ENCODE results near the gene CD207.

Gene CD207

DNA sequence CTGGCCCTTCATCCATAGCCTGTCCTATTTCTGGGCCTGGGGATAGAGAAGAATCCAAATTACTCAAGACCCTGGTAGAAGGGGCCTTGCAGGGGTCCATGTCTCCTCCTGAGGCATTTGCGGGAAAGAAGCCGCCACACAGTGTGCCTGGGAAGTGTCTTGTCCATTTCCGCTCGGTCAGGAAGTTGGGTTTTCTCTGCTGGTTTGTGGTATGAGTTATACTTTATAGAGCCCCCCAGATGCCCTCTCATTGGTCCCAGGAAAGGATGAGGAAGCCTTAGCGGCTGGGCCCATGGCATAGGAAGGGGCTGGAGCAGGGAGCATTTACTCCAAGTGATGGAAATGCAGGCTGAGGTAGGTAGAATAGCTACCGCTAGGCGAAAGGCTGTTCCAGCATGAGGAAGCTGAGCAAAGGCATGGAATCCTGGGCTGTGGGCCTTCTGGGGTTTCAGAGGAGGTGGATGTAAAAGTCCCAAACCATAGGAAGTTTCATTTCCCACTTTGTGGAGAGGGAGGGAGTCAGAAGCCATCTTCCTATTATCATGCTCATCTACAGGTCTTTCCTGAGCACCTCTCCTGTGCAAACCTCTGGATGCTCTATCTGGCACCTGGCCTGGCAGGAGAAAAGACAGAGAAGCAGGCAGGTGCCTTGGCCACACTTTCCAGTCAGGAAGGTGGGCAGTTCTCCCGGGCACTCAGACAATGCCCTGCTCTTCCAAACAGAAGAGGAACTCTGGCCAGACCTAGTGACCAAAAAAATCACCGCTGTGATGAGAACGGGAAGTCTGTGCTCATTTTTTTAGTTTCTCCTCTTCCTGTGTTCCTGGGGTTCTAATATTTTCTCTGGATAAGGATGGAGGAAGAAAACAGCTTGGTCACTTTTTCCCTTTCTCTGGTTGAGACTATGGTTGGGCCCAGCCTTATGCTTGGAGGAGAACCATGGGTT lies 2.6 kb upstream of the CD207 start:
- no peak overlapping the region for H3K27ac Mint-ChIP-seq
- H3K36me3 Mint-ChIP-seq, result no peaks in the 10 kb centered on the region
- ATAC-seq (ENCODE audit: low read depth) (no peak), DNase-seq (ENCODE audit: low spot score in 2 of 2) (no peak)
- H3K9me3 Mint-ChIP-seq, result peaks cover 2% of the 10 kb centered on the region
- H3K27me3 Mint-ChIP-seq, result peaks cover 6% of the 10 kb centered on the region
- no peaks in the 10 kb centered on the region for H3K4me1 Mint-ChIP-seq
- H3K4me3 Mint-ChIP-seq, result no peak overlapping the region

GRCh38 chr2:70834881-70835280 lies 735 bp downstream of the CD207 start:
- Mint-ChIP-seq H3K27me3 (peaks cover 7% of the 10 kb centered on the region), H3K4me3 (no peak overlapping the region), H3K27ac (no peak overlapping the region)

DNA sequence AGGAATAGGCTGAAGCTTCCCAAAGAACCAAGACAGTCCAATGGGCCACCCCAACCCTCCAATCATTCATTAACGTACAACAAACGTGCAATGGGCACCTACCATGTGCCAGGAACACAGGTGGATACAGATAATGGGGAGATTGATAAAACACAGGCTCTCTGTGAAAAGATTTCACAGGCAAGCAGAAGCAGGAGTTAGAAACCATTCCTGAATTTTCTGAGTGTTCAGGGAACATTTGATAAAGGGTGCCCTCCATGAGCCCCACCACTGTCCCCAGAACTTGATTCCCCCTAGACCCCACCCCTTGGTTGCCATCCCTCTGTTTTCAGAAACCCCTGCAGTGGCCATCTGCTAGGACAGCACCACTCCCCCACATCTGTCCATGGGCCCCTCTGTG lies 1.5 kb downstream of the CD207 start:
- no peak overlapping the region for H3K27ac Mint-ChIP-seq
- H3K9me3 Mint-ChIP-seq, result no peaks in the 10 kb centered on the region
- H3K4me1 Mint-ChIP-seq, result no peaks in the 10 kb centered on the region
- H3K36me3 Mint-ChIP-seq, result no peaks in the 10 kb centered on the region
- H3K27me3 Mint-ChIP-seq, result peaks cover 5% of the 10 kb centered on the region
- ATAC-seq (ENCODE audit: low read depth) (no peak), DNase-seq (ENCODE audit: low spot score in 2 of 2) (no peak)
- H3K4me3 Mint-ChIP-seq, result no peak overlapping the region

More at GRCh38 chr2:70834881-70835280, 735 bp downstream of the CD207 start:
- Mint-ChIP-seq H3K4me1 (no peaks in the 10 kb centered on the region), H3K36me3 (no peaks in the 10 kb centered on the region), H3K9me3 (no peaks in the 10 kb centered on the region)
- DNase-seq (ENCODE audit: low spot score in 2 of 2) (no peak), ATAC-seq (ENCODE audit: low read depth) (no peak)

DNA sequence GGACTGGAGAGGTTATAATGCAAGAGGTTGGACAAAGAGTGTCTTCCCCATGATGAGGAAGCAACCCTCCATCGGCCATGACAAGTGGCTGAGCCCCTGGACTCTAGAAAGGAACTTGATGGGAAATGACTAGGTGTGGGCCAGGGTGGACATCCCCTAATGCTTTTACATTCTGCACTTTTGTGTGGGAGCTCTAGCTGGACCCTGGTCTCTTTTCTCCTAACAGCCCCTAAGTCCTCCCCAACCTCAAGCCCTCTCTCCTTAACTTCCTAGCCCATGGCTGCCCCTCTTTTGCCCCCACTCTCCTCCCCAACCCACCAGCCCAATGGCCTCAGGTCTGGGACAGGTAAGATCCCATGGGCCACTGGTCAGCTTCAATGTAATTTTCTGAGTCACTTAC lies 2.4 kb downstream of the CD207 start:
- H3K27me3 Mint-ChIP-seq, result peaks cover 6% of the 10 kb centered on the region
- ATAC-seq (ENCODE audit: low read depth), result no peak
- no peaks in the 10 kb centered on the region for H3K4me1 Mint-ChIP-seq
- no peaks in the 10 kb centered on the region for H3K36me3 Mint-ChIP-seq
- no peak overlapping the region for H3K27ac Mint-ChIP-seq
- H3K4me3 Mint-ChIP-seq, result no peak overlapping the region
- no peak for DNase-seq (ENCODE audit: low spot score in 2 of 2)
- H3K9me3 Mint-ChIP-seq, result no peaks in the 10 kb centered on the region

DNA sequence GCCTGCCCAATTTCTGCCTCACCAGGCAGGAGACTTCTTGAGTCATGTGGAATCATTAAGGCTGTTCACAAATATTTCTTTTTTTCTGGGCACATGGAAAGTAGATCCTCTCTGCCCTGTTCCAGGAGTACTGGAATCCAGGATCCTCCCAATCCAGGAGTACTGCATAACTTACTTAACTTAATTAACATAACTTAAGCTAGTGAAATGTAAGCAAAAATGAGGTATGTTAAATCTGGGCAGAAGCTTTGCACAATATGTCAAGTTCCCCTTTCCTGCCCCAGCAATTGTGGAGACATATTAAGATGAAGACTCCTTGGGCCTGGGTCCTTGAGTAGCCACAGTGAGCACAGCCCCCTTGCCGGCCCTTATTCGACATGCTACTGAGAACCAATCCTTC lies 3.2 kb downstream of the CD207 start:
- Mint-ChIP-seq H3K9me3 (no peaks in the 10 kb centered on the region), H3K4me3 (no peak overlapping the region), H3K27ac (no peak overlapping the region), H3K36me3 (no peaks in the 10 kb centered on the region), H3K27me3 (peaks cover 7% of the 10 kb centered on the region), H3K4me1 (no peaks in the 10 kb centered on the region)
- no peak for DNase-seq (ENCODE audit: low spot score in 2 of 2)
- no peak for ATAC-seq (ENCODE audit: low read depth)

- H3K27me3 Mint-ChIP-seq, result peaks cover 11% of the 10 kb centered on the region
- H3K9me3 Mint-ChIP-seq, result no peaks in the 10 kb centered on the region
- DNase-seq (ENCODE audit: low spot score in 2 of 2), result no peak
- ATAC-seq (ENCODE audit: low read depth), result no peak
- no peak overlapping the region for H3K27ac Mint-ChIP-seq
- H3K4me3 Mint-ChIP-seq, result no peak overlapping the region
- no peaks in the 10 kb centered on the region for H3K4me1 Mint-ChIP-seq
- H3K36me3 Mint-ChIP-seq, result no peaks in the 10 kb centered on the region
These were observed 3.8 kb downstream of the CD207 start for GRCh38 chr2:70831861-70832260.

- peaks cover 13% of the 10 kb centered on the region for H3K27me3 Mint-ChIP-seq
- no peaks in the 10 kb centered on the region for H3K4me1 Mint-ChIP-seq
- DNase-seq (ENCODE audit: low spot score in 2 of 2), result no peak
- H3K4me3 Mint-ChIP-seq, result no peak overlapping the region
- no peak overlapping the region for H3K27ac Mint-ChIP-seq
- no peaks in the 10 kb centered on the region for H3K36me3 Mint-ChIP-seq
- ATAC-seq (ENCODE audit: low read depth), result no peak
- H3K9me3 Mint-ChIP-seq, result no peaks in the 10 kb centered on the region
These were observed 5.2 kb downstream of the CD207 start for GRCh38 chr2:70830366-70830765.

DNA sequence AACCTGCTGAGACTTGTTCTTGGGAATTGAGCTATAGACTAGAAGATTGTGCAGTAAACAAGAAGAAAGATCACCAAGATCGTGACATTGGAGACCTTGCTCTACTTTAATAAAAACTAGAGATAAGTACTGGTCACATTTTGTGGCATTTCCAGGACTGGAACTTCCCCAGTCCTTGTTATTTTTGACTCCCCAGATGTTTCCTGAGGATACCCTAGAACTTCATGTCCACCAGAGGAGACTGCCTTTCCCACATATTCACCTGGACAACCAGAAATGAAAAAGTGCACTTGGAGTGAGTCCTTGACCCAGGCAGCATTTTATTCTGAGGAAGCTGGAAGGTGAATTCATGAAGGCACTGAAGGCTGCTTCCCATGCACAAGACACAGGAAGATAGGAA lies 5.7 kb downstream of the CD207 start:
- Mint-ChIP-seq H3K9me3 (no peaks in the 10 kb centered on the region), H3K4me1 (no peaks in the 10 kb centered on the region), H3K27ac (no peak overlapping the region), H3K27me3 (peaks cover 13% of the 10 kb centered on the region), H3K36me3 (no peaks in the 10 kb centered on the region), H3K4me3 (no peak overlapping the region)
- no peak for ATAC-seq (ENCODE audit: low read depth)
- no peak for DNase-seq (ENCODE audit: low spot score in 2 of 2)

DNA sequence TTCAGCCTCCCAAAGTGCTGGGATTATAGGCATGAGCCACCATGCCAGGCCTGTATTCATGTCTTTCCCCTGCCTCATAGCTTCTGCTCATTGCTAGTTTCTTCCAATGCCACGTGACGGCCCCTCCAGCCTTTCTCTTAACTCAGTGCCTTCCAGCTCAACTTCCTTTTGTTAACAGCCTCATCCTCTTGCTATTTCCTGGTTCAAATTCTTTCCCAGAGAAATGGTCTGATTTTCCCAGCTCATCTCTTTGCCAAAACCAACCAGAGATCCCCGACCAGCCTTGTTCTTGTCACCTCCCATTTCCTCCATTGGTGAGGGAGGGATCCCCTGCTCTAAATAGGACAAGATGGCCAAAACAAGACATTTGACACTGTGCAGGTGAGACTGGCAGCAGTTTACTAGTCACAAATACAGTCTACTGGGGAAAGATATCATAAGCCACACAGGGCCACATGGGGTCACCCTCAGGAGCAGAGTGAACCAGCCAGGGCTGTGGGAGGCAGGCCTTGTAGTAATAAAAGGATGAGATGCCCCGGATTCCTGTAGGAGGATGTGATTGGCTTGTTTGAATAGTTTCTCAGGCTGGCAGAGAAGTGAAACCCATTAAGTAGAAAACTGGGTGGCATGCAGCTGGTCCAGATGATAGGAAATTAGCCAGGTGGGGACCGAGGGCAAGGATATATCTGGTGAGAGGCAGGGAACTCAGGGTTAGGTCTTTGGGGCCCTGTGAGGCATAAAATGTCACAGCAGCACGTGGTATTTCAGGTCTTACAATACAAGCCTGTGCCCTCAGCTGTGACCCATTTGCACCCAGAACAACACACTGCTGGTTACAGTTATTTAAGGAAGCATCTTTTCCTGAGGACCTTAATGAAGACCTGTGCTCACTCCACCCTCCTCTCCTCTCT lies 6.4 kb downstream of the CD207 start:
- Mint-ChIP-seq H3K4me3 (no peak overlapping the region), H3K36me3 (no peaks in the 10 kb centered on the region), H3K27me3 (peaks cover 13% of the 10 kb centered on the region), H3K9me3 (no peaks in the 10 kb centered on the region), H3K27ac (no peak overlapping the region), H3K4me1 (no peaks in the 10 kb centered on the region)
- DNase-seq (ENCODE audit: low spot score in 2 of 2) (no peak), ATAC-seq (ENCODE audit: low read depth) (no peak)

- Mint-ChIP-seq H3K27me3 (peaks cover 13% of the 10 kb centered on the region), H3K27ac (no peak overlapping the region), H3K36me3 (no peaks in the 10 kb centered on the region), H3K4me1 (no peaks in the 10 kb centered on the region), H3K9me3 (no peaks in the 10 kb centered on the region), H3K4me3 (no peak overlapping the region)
- ATAC-seq (ENCODE audit: low read depth), result no peak
- no peak for DNase-seq (ENCODE audit: low spot score in 2 of 2)
These were observed 7.5 kb downstream of the CD207 start for GRCh38 chr2:70828115-70828514.

- ATAC-seq (ENCODE audit: low read depth) (no peak), DNase-seq (ENCODE audit: low spot score in 2 of 2) (no peak)
- peaks cover 12% of the 10 kb centered on the region for H3K27me3 Mint-ChIP-seq
- no peak overlapping the region for H3K4me3 Mint-ChIP-seq
- no peaks in the 10 kb centered on the region for H3K36me3 Mint-ChIP-seq
- H3K9me3 Mint-ChIP-seq, result no peaks in the 10 kb centered on the region
- H3K27ac Mint-ChIP-seq, result no peak overlapping the region
- H3K4me1 Mint-ChIP-seq, result no peaks in the 10 kb centered on the region
These were observed 8.2 kb downstream of the CD207 start for GRCh38 chr2:70827388-70827787.

DNA sequence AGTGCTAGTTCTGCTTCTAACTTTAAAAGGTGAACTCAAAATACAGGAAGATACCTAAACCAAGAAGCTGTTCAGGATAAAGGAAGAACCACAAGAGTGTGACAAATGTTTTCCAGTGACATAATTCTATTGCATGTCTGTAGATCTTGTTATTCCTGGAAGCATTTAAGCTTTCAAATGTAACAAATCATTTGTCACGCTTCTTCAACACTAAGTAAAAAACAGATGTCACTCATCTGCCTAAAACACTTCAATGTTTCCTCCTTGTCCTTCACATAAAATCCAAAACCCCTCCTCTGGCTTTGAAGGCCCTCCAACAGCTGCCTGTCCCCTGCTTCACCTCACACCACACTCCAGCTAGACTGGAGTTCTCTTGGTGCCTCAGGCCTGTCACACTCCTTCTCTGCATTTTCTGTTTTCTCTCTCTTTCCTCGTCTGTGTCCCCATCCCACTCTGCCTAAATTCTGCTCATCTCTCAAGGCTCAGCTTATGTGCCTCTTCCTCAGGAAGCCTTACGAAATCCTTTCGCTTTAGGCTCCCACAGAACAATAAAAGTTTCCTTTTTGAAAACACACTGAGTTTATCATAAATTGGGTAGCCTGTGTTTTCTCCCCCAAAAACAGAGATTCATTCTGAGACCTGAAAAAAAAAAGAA lies 8.8 kb downstream of the CD207 start:
- ATAC-seq (ENCODE audit: low read depth) (no peak), DNase-seq (ENCODE audit: low spot score in 2 of 2) (no peak)
- Mint-ChIP-seq H3K9me3 (no peaks in the 10 kb centered on the region), H3K4me3 (no peak overlapping the region), H3K4me1 (no peaks in the 10 kb centered on the region), H3K36me3 (no peaks in the 10 kb centered on the region), H3K27ac (no peak overlapping the region), H3K27me3 (peaks cover 12% of the 10 kb centered on the region)

DNA sequence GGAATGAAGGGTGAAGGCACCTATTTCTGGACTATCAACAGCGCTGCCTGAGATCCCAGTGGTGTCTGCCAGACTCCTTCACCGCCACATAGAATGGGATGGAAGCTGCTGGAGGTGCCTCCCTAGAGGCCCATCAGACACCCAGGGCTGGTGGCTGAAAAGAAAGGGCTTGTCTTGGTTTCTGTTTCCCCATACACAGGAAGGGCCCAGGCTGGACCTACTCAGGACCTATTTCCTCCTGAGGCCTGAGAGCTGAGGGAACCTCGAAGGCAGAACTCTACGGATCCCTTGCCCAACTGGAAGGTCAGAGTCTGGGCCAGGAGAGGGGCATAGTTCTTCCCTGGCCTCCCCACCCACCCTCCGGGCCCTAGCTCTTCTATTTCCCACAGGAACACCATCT lies 12.4 kb downstream of the CD207 start:
- H3K36me3 Mint-ChIP-seq, result no peaks in the 10 kb centered on the region
- ATAC-seq (ENCODE audit: low read depth), result no peak
- no peak overlapping the region for H3K4me3 Mint-ChIP-seq
- H3K4me1 Mint-ChIP-seq, result no peaks in the 10 kb centered on the region
- H3K9me3 Mint-ChIP-seq, result no peaks in the 10 kb centered on the region
- peaks cover 13% of the 10 kb centered on the region for H3K27me3 Mint-ChIP-seq
- DNase-seq (ENCODE audit: low spot score in 2 of 2), result no peak
- H3K27ac Mint-ChIP-seq, result no peak overlapping the region

DNA sequence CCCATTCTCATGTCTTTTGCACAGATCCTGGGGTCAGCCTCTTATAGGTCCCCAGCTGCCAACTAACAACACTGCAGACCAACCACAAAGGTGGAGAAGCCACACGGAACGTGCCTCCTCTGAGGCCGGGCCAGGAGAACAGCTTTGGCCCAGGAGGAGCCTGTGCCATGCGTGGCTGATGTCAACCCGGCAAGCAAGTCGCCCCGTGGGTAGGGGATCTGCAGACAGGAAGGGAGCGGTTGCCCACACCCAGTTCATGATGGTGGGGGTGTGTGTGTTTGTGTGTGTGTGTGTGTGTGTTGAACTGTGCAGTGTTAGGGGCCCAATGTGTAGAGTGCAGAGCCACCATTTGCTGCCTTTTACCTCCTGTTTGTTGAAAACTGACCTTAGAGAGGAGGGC lies 12.8 kb downstream of the CD207 start:
- Mint-ChIP-seq H3K4me3 (no peak overlapping the region), H3K4me1 (no peaks in the 10 kb centered on the region), H3K36me3 (no peaks in the 10 kb centered on the region), H3K27ac (no peak overlapping the region), H3K9me3 (no peaks in the 10 kb centered on the region), H3K27me3 (peaks cover 16% of the 10 kb centered on the region)
- ATAC-seq (ENCODE audit: low read depth) (no peak), DNase-seq (ENCODE audit: low spot score in 2 of 2) (no peak)

Measured in memory B cell (primary cell).